ENCODE results near the gene NINJ1. TPM values are rescaled to one million over a fixed set of nuclear protein-coding genes. Genes with fewer than 3 reads are reported as not detected.

NINJ1 gene
- total and polyA plus RNA-seq, 2 of the 13 experiments (the other 11 are each of a cell fraction or from before 2014, with no cell fraction given), result 81.2 to 92.1 TPM

- TF ChIP-seq ZNF460 (CRISPR knock-in tag; IDR thresholded peaks at IDR 0.05; ENCODE audit: borderline replicate concordance) (no peak), DDIT3 (CRISPR knock-in tag; IDR thresholded peaks at IDR 0.05) (no peak), SETDB1 (CRISPR knock-in tag; IDR thresholded peaks at IDR 0.05; ENCODE audit: borderline replicate concordance) (0 out of 2 replicates have a peak, but pooled peaks have one; percentile 17), ZKSCAN8 (CRISPR knock-in tag; IDR thresholded peaks at IDR 0.05; ENCODE audit: borderline replicate concordance) (peak; percentile 99), NR2F6 (IDR thresholded peaks at IDR 0.05) (no peak), NR2F6 (CRISPR knock-in tag; IDR thresholded peaks at IDR 0.05) (no peak), THAP9 (CRISPR knock-in tag; IDR thresholded peaks at IDR 0.05; ENCODE audit: borderline replicate concordance) (peak; percentile 48; the same call in 1 of the 2 replicates), ZHX2 (IDR thresholded peaks at IDR 0.05; ENCODE audit: low read depth) (0 out of 2 replicates have a peak, but pooled peaks have one; percentile 13), ZHX2 (CRISPR knock-in tag; IDR thresholded peaks at IDR 0.05; ENCODE audit: borderline replicate concordance) (0 out of 2 replicates have a peak, but pooled peaks have one; percentile 30), USF2 (IDR thresholded peaks at IDR 0.05; ENCODE audit: low read depth, low read length) (no peak), USF2 (CRISPR knock-in tag; IDR thresholded peaks at IDR 0.05; ENCODE audit: borderline replicate concordance) (no peak), HINFP (CRISPR knock-in tag; IDR thresholded peaks at IDR 0.05; ENCODE audit: low read depth) (no peak), ZBTB39 (CRISPR knock-in tag; IDR thresholded peaks at IDR 0.05) (peak; percentile 38; the same call in 1 of the 2 replicates)
Observed at GRCh38 chr9:93132946-93133680, 938 bp downstream of the NINJ1 start (continued).
